Liver (tissue), 9 donors: ENCODE data around the gene MCL1. TPM values are rescaled to one million over a fixed set of nuclear protein-coding genes. Genes with fewer than 3 reads are reported as not detected.

Experiments
- DNase-seq: peaks from one replicate; pipeline ENCODE4 v3.0.0-alpha.2; 2017; ENCODE audit warnings: low spot score
- H3K27ac ChIP-seq, 2 donors: one replicate each; pipeline ENCODE4 v1.7.0; 2013; ENCODE audit warnings: inconsistent platforms in 2 of 2, low read length in 2 of 2, control low read depth in 1 of 2, low read depth in 1 of 2, mild to moderate bottlenecking in 1 of 2
- H3K27me3 ChIP-seq, 4 donors: one replicate each; pipeline versions ENCODE4 v1.6.1 to v1.7.0; 2013; ENCODE audit warnings: low read length in 3 of 4, inconsistent platforms in 1 of 4, mild to moderate bottlenecking in 1 of 4, moderate library complexity in 1 of 4; ENCODE audit not compliant: control insufficient read depth in 4 of 4, insufficient read depth in 4 of 4
- H3K36me3 ChIP-seq, 4 donors: one replicate each; pipeline versions ENCODE4 v1.6.1 to v1.7.0; 2013; ENCODE audit warnings: low read length in 3 of 4, mild to moderate bottlenecking in 3 of 4, low read depth in 1 of 4, moderate library complexity in 1 of 4; ENCODE audit not compliant: control insufficient read depth in 4 of 4, insufficient read depth in 3 of 4
- H3K4me1 ChIP-seq, 4 donors: one replicate each; pipeline versions ENCODE4 v1.6.1 to v1.7.0; 2013; ENCODE audit warnings: low read length in 3 of 4, mild to moderate bottlenecking in 3 of 4, moderate library complexity in 1 of 4; ENCODE audit not compliant: control insufficient read depth in 4 of 4, insufficient read depth in 4 of 4
- H3K4me3 ChIP-seq, 3 donors: one replicate each; pipeline versions ENCODE4 v1.6.1 to v1.7.0; 2013; ENCODE audit warnings: low read length in 3 of 3, control low read depth in 1 of 3, low read depth in 1 of 3, mild to moderate bottlenecking in 1 of 3
- H3K9ac ChIP-seq, 2 donors: one replicate each; pipeline ENCODE4 v1.7.0; 2013; ENCODE audit warnings: low read length in 2 of 2, mild to moderate bottlenecking in 2 of 2, moderate library complexity in 2 of 2, control low read depth in 1 of 2, low read depth in 1 of 2
- H3K9me3 ChIP-seq, 4 donors: one replicate each; pipeline versions ENCODE4 v1.6.1 to v1.7.0; 2013; ENCODE audit warnings: low read length in 3 of 4; ENCODE audit not compliant: control insufficient read depth in 4 of 4
- CTCF ChIP-seq: fragments of 150-350 bp; IDR thresholded peaks from 2 replicates; pipeline ENCODE4 v1.5.1; 2017; ENCODE audit warnings: improper control_type of control experiment, low read depth, low read length; ENCODE audit not compliant: missing input control
- HNF4A ChIP-seq, 2 donors: conservative IDR thresholded peaks; 2 replicates each; pipeline ENCODE4 v1.6.1; 2016; ENCODE audit warnings: antibody characterized with exemption in 2 of 2, mild to moderate bottlenecking in 2 of 2
- JUND ChIP-seq, 2 donors: IDR thresholded peaks; 2 replicates each; pipeline ENCODE4 v1.6.1; 2016; ENCODE audit warnings: antibody characterized with exemption in 2 of 2
- MAX ChIP-seq: IDR thresholded peaks from 2 replicates; pipeline ENCODE4 v1.6.1; 2016; ENCODE audit warnings: antibody characterized with exemption
- NR2F2 ChIP-seq: IDR thresholded peaks from 2 replicates; pipeline ENCODE4 v1.6.1; 2016; ENCODE audit warnings: antibody characterized with exemption
- RAD21 ChIP-seq, 2 donors: IDR thresholded peaks; 2 replicates each; pipeline ENCODE4 v1.6.1; 2016; ENCODE audit warnings: antibody characterized with exemption in 2 of 2, mild to moderate bottlenecking in 2 of 2
- REST ChIP-seq: IDR thresholded peaks from 2 replicates; pipeline ENCODE4 v1.6.1; 2016; ENCODE audit warnings: antibody characterized with exemption, mild to moderate bottlenecking
- RXRA ChIP-seq, 2 donors: IDR thresholded peaks; 2 replicates each; pipeline ENCODE4 v1.6.1; 2017 to 2018; ENCODE audit warnings: antibody characterized with exemption in 2 of 2, mild to moderate bottlenecking in 1 of 2
- TAF1 ChIP-seq: conservative IDR thresholded peaks from 2 replicates; pipeline ENCODE4 v1.6.1; 2016; ENCODE audit warnings: antibody characterized with exemption, mild to moderate bottlenecking
- YY1 ChIP-seq: IDR thresholded peaks from 2 replicates; pipeline ENCODE4 v1.6.1; 2016; ENCODE audit warnings: antibody characterized with exemption, mild to moderate bottlenecking
- ZBTB33 ChIP-seq: IDR thresholded peaks from 2 replicates; pipeline ENCODE4 v1.6.1; 2016; ENCODE audit warnings: antibody characterized with exemption
- WGBS: extraction: QIAGEN DNeasy Blood & Tissue Kit; methylation state at CpG from one replicate; pipeline ENCODE4 v1.1.7; 2013; 5-methylcytosine and 5-hydroxymethylcytosine counted together
- polyA plus RNA-seq, 2 donors: library from polyadenylated mRNA; stranded (reverse) in 1 of 2; unstranded in 1 of 2; fragments of 200-250 nt in 1 of 2; fragments of >200 nt in 1 of 2; fragmentation: Nextera tagmentation in 1 of 2; extraction: Ambion mirVana in 1 of 2; gene quantifications; one replicate each; pipeline versions ENCODE4 v1.2.1 to v1.2.3, GENCODE V29; 2013 to 2015
- total RNA-seq, 2 donors: library from RNA; depleted of rRNA; stranded (reverse); fragments of >200 nt; gene quantifications; one replicate each; pipeline ENCODE4 v1.2.3, GENCODE V29; 2014
- donor health status: healthy.
- donor health status: healthy.
- donor health status: healthy.
- donor health status: healthy.
- donor health status: healthy.

MCL1 gene
- total and polyA plus RNA-seq, 4 donors = 23.4 to 181 (median 80.0) TPM

- peak; percentile 4 for TF ChIP-seq CTCF
- no peak for TF ChIP-seq TAF1
- TF ChIP-seq ZBTB33 = no peak
These were observed 29.8 kb downstream of the MCL1 start (continued) for GRCh38 chr1:150549496-150550221.

GRCh38 chr1:150548632-150549495 is 30.5 kb downstream of the MCL1 start, which contains the start of gene ADAMTSL4:
ADAMTSL4 (plus strand) TSS chr1:150549408; CDS start chr1:150552289, 2,881 bp downstream.
- peak within 1 kb of the TSS; percentile 87 to 89 for H3K27ac ChIP-seq
- no peaks in the 10 kb centered on the region for H3K36me3 ChIP-seq
- no peaks in the 10 kb centered on the region for H3K9me3 ChIP-seq
- H3K4me1 ChIP-seq = peaks cover 14 to 45% (median 28%) of the 10 kb centered on the region in 4 donors
- under 1% methylated on average over 91 of the region's 91 CpGs for WGBS
- peak; percentile 76 for DNase-seq
- H3K4me3 ChIP-seq = peak within 1 kb of the TSS; percentile 54 to 68 (median 61)
- H3K27me3 ChIP-seq = no peaks in the 10 kb centered on the region
- H3K9ac ChIP-seq = peak within 1 kb of the TSS; percentile 28 to 68
- TF ChIP-seq HNF4A (conservative IDR thresholded peaks at IDR 0.05) = peak in 1 of 2 donors; percentile 37
- peak; percentile 15 to 29 for TF ChIP-seq RXRA (IDR thresholded peaks at IDR 0.05)
- peak in 1 of 2 donors; percentile 26 for TF ChIP-seq RAD21 (IDR thresholded peaks at IDR 0.05)
- peak; percentile 26 for TF ChIP-seq REST
- no peak for TF ChIP-seq NR2F2
- TF ChIP-seq JUND (IDR thresholded peaks at IDR 0.05) = no peak

GRCh38 chr1:150548324-150548631 is 31.1 kb downstream of the MCL1 start:
- WGBS = 42% methylated on average over 4 of the region's 4 CpGs
- Histone ChIP-seq H3K4me3 (peak overlapping the region in 2 of 3 donors; percentile 61 to 68), H3K9me3 (no peaks in the 10 kb centered on the region), H3K27me3 (no peaks in the 10 kb centered on the region), H3K27ac (peak overlapping the region; percentile 87 to 89), H3K9ac (peak overlapping the region in 1 of 2 donors; percentile 68), H3K4me1 (peaks cover 17 to 45% (median 25%) of the 10 kb centered on the region in 4 donors), H3K36me3 (no peaks in the 10 kb centered on the region)
- DNase-seq = no peak
- no peak for TF ChIP-seq ZBTB33
- no peak for TF ChIP-seq REST
- no peak for TF ChIP-seq MAX
- TF ChIP-seq YY1 = no peak
- no peak for TF ChIP-seq JUND (IDR thresholded peaks at IDR 0.05)
